Activated T-helper 2 cell treated with anti-CD3 and anti-CD28 coated beads, Interferon-gamma antibody, Interleukin-2, Interleukin-4, amounts not matched to agents 10 μg/mL and 5 μg/mL and 100 μg/mL, durations not matched to agents 14 hours and 24 hours and 36 hours (primary cell): ENCODE measurements around the gene C9orf78. TPM values are rescaled to one million over a fixed set of nuclear protein-coding genes. Genes with fewer than 3 reads are reported as not detected.

Experiments used
- DNase-seq: peaks from one replicate; pipeline ENCODE4 v3.0.0; 2021; ENCODE audit warnings: low spot score
- H3K27ac Mint-ChIP-seq: one replicate; pipeline ENCODE4 v1.8.0; 2021; ENCODE audit warnings: mixed read lengths
- H3K27me3 Mint-ChIP-seq: one replicate; pipeline ENCODE4 v1.8.0; 2021; ENCODE audit warnings: low read depth, mixed read lengths
- H3K36me3 Mint-ChIP-seq: one replicate; pipeline ENCODE4 v1.8.0; 2021; ENCODE audit warnings: low read depth, mixed read lengths
- H3K4me1 Mint-ChIP-seq: one replicate; pipeline ENCODE4 v1.8.0; 2021; ENCODE audit warnings: low read depth, mixed read lengths
- H3K4me3 Mint-ChIP-seq: one replicate; pipeline ENCODE4 v1.8.0; 2021; ENCODE audit warnings: low read depth, mild to moderate bottlenecking, moderate library complexity, mixed read lengths
- H3K9me3 Mint-ChIP-seq: one replicate; pipeline ENCODE4 v1.8.0; 2021; ENCODE audit warnings: mixed read lengths
- intact Hi-C: fragments of 100-400 bp; cut with micrococcal nuclease; formaldehyde crosslinking; loops from one replicate; pipeline ENCODE4 v1.15.1; 2023
- total RNA-seq: library from RNA; stranded (reverse); gene quantifications from 2 replicates; pipeline ENCODE4 v1.2.3, GENCODE V29; 2022

Gene C9orf78
- 54.4 and 59.6 TPM in 2 replicates for total RNA-seq

GRCh38 chr9:129835128-129835859, at the start of gene C9orf78, which contains the start of gene USP20:
Gene C9orf78, minus strand, starts transcription at chr9:129835275. Its CDS starts 54 bp downstream, at chr9:129835221.
Gene USP20, plus strand, starts transcription at chr9:129835458. Its CDS starts 17,098 bp downstream, at chr9:129852556.
- intact Hi-C loops, result loop anchor here (1.0 to 5.0 kb wide), 4 partner anchors 11 to 207 kb away; partner anchors contain the start of genes FNBP1, TOR1A and TOR1B
- Mint-ChIP-seq H3K27ac (peak within 1 kb of the TSS; percentile 98), H3K36me3 (peaks cover 63% of the 10 kb centered on the region), H3K4me1 (peaks cover 47% of the 10 kb centered on the region), H3K4me3 (peak within 1 kb of the TSS; percentile 98), H3K27me3 (no peaks in the 10 kb centered on the region), H3K9me3 (no peaks in the 10 kb centered on the region)
- peak; percentile 95 for DNase-seq

DNA sequence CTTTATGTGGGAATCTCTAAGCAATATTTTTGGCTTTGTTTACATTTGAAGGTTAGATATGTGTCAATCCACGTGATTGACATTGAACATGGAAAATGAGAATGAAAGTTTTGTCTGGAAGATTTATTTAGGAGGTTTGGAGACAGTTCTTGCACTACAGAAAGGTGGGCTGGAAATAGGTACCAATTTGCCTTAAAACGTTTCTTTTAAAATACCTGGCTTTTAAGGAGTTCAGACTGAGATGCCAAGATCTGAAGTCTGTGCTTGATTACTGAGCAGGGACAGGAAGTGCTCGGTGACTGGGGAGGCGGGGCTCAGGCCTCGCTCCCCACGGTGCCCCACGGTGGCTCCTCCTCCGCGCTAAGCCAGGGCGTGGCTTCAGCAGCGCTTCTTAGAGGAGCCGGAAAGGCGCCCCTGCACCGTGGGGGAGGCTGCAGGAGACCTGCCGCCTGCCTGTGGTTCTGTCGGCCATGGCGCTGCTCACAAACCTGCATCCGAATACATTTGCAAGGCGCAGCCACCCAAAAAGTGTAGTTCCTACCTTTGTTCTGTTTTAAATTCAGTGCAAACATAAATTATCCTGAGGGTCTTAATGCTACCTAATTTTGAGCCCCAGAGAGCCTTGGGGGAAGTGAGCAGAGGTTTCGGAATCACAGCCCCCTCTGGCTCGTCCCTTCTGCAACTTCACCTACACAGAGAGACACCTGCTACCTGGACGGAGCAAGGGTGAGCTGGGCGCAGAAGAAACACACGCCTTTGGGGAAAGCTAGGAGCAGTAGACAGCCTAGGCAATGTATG, 49.3 kb upstream of the C9orf78 start:
- H3K4me1 Mint-ChIP-seq, result peaks cover 39% of the 10 kb centered on the region

GRCh38 chr9:129881547-129882324, 46.7 kb upstream of the C9orf78 start:
- Mint-ChIP-seq H3K4me3 (no peak overlapping the region), H3K27ac (no peak overlapping the region), H3K4me1 (peaks cover 12% of the 10 kb centered on the region), H3K9me3 (no peaks in the 10 kb centered on the region), H3K27me3 (no peaks in the 10 kb centered on the region), H3K36me3 (peaks cover 65% of the 10 kb centered on the region)
- no peak for DNase-seq
- intact Hi-C loops, result no loop called here

More for the DNA sequence above, 49.3 kb upstream of the C9orf78 start:
- H3K27me3 Mint-ChIP-seq, result no peaks in the 10 kb centered on the region
- H3K4me3 Mint-ChIP-seq, result peak overlapping the region; percentile 82
- H3K36me3 Mint-ChIP-seq, result peaks cover 71% of the 10 kb centered on the region
- no peaks in the 10 kb centered on the region for H3K9me3 Mint-ChIP-seq
- intact Hi-C loops, result loop anchor here (1.0 to 5.0 kb wide), 4 partner anchors 49 to 397 kb away; partner anchors contain the start of genes C9orf78 and USP20
- DNase-seq, result peak; percentile 94
- H3K27ac Mint-ChIP-seq, result peak overlapping the region; percentile 99

- no peaks in the 10 kb centered on the region for H3K27me3 Mint-ChIP-seq
- H3K4me1 Mint-ChIP-seq, result peaks cover 8% of the 10 kb centered on the region
- H3K27ac Mint-ChIP-seq, result no peak overlapping the region
- H3K9me3 Mint-ChIP-seq, result no peaks in the 10 kb centered on the region
- H3K4me3 Mint-ChIP-seq, result no peak overlapping the region
- peaks cover 65% of the 10 kb centered on the region for H3K36me3 Mint-ChIP-seq
- no peak for DNase-seq
- intact Hi-C loops, result no loop called here
Observed at GRCh38 chr9:129880654-129881546, 45.8 kb upstream of the C9orf78 start.

- Mint-ChIP-seq H3K27me3 (no peaks in the 10 kb centered on the region), H3K4me3 (no peak overlapping the region), H3K4me1 (peaks cover 8% of the 10 kb centered on the region), H3K27ac (no peak overlapping the region), H3K36me3 (peaks cover 63% of the 10 kb centered on the region), H3K9me3 (no peaks in the 10 kb centered on the region)
- no peak for DNase-seq
- intact Hi-C loops, result no loop called here
Observed at GRCh38 chr9:129879991-129880653, 45.0 kb upstream of the C9orf78 start.

GRCh38 chr9:129879103-129879699, 44.1 kb upstream of the C9orf78 start:
- DNase-seq, result no peak
- Mint-ChIP-seq H3K9me3 (no peaks in the 10 kb centered on the region), H3K27ac (no peak overlapping the region), H3K4me3 (no peak overlapping the region), H3K4me1 (peaks cover 6% of the 10 kb centered on the region), H3K36me3 (peaks cover 59% of the 10 kb centered on the region), H3K27me3 (no peaks in the 10 kb centered on the region)
- intact Hi-C loops, result no loop called here

GRCh38 chr9:129878291-129878690, 43.2 kb upstream of the C9orf78 start:
- Mint-ChIP-seq H3K36me3 (peaks cover 63% of the 10 kb centered on the region), H3K4me3 (no peak overlapping the region), H3K4me1 (peaks cover 1% of the 10 kb centered on the region), H3K27me3 (no peaks in the 10 kb centered on the region), H3K9me3 (no peaks in the 10 kb centered on the region), H3K27ac (no peak overlapping the region)
- DNase-seq, result no peak
- intact Hi-C loops, result no loop called here

DNA sequence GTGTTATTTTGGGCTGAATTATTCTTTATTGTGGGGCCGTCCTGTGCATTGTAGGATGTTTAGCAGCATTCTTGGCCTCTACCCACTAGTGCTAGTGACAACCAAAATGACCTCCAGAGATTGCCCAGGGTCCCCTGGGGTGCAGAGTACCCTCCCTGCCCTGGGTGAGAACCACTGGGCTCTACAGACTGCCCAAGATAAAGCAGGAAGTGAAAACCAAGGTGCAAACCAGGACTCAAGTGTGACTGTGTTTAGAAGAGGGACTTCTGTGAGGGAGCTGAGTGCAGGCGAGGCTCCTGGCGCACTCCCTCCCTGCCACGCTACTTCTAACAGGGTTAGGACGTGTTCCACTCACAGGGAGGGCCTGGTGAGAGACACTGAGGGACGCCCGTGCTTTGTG, 41.7 kb upstream of the C9orf78 start:
- no peaks in the 10 kb centered on the region for H3K27me3 Mint-ChIP-seq
- DNase-seq, result no peak
- peaks cover 1% of the 10 kb centered on the region for H3K4me1 Mint-ChIP-seq
- no peak overlapping the region for H3K27ac Mint-ChIP-seq
- no peak overlapping the region for H3K4me3 Mint-ChIP-seq
- peaks cover 69% of the 10 kb centered on the region for H3K36me3 Mint-ChIP-seq
- H3K9me3 Mint-ChIP-seq, result no peaks in the 10 kb centered on the region
- intact Hi-C loops, result no loop called here

DNA sequence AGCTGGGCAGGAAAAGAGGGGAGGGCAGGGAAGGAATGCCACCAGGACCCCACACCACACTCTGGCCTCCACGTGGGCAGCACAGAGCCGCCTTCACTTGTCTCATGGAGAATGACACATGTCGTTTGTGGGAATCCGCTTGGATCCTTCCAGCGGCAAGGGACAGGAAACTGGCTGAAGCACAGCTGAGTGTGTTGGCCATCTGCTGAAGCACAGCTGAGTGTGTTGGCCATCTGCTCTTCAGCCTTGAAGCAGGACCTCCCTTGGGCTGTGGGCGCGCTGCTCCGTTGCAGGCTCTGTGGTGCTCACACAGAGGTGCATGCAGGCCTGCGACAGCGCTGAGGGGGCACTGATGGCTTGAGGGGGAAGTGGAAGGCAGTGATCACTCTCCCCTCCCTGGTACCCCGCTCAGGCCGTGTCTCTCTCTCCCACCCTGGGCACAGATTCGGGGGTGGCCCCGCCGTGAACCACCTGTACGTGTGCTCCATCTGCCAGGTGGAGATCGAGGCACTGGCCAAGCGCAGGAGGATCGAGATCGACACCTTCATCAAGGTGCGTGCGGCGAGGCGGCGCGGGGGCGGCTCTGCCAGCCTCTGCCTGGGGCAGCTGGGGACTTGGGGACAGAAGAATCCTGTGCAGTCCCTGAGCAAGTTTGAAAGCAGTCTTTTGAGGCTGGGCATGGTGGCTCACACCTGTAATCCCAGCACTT, 40.8 kb upstream of the C9orf78 start:
- Mint-ChIP-seq H3K36me3 (peaks cover 71% of the 10 kb centered on the region), H3K4me1 (peaks cover 4% of the 10 kb centered on the region), H3K27me3 (no peaks in the 10 kb centered on the region), H3K4me3 (no peak overlapping the region), H3K27ac (no peak overlapping the region), H3K9me3 (no peaks in the 10 kb centered on the region)
- intact Hi-C loops, result no loop called here
- no peak for DNase-seq

- H3K27ac Mint-ChIP-seq, result no peak overlapping the region
- H3K36me3 Mint-ChIP-seq, result peaks cover 67% of the 10 kb centered on the region
- intact Hi-C loops, result no loop called here
- DNase-seq, result no peak
- no peak overlapping the region for H3K4me3 Mint-ChIP-seq
- H3K9me3 Mint-ChIP-seq, result no peaks in the 10 kb centered on the region
- no peaks in the 10 kb centered on the region for H3K27me3 Mint-ChIP-seq
- peaks cover 9% of the 10 kb centered on the region for H3K4me1 Mint-ChIP-seq
Observed at GRCh38 chr9:129875181-129875611, 40.1 kb upstream of the C9orf78 start.
